Lower leg skin (tissue), 3 donors: Measurements from ENCODE around the gene SLC22A23.

Experiments used
- CTCF ChIP-seq, 3 donors: fragments of 450-650 bp; IDR thresholded peaks; one replicate each; pipeline ENCODE4 v1.5.1; 2016; ENCODE audit warnings: antibody characterized with exemption in 3 of 3, mild to moderate bottlenecking in 3 of 3, moderate library complexity in 2 of 3
- POLR2A ChIP-seq, 2 donors: fragments of 450-650 bp; IDR thresholded peaks; one replicate each; pipeline ENCODE4 v1.6.1; 2016 to 2017; ENCODE audit warnings: antibody characterized with exemption in 2 of 2, mild to moderate bottlenecking in 1 of 2, moderate library complexity in 1 of 2

GRCh38 chr6:3356056-3356823 is 100.6 kb downstream of the SLC22A23 start:
- TF ChIP-seq POLR2A (IDR thresholded peaks at IDR 0.05) (no peak), CTCF (IDR thresholded peaks at IDR 0.05) (no peak)
